CD4-positive, alpha-beta T cell treated with Interleukin-12 subunit alpha and Interleukin-12 subunit beta, for 1 hour (primary cell): ENCODE results near the gene STARD4.

ENCODE experiments used
- DNase-seq: peaks from one replicate; pipeline ENCODE4 v3.0.0-alpha.2; 2020

Gene STARD4

DNA sequence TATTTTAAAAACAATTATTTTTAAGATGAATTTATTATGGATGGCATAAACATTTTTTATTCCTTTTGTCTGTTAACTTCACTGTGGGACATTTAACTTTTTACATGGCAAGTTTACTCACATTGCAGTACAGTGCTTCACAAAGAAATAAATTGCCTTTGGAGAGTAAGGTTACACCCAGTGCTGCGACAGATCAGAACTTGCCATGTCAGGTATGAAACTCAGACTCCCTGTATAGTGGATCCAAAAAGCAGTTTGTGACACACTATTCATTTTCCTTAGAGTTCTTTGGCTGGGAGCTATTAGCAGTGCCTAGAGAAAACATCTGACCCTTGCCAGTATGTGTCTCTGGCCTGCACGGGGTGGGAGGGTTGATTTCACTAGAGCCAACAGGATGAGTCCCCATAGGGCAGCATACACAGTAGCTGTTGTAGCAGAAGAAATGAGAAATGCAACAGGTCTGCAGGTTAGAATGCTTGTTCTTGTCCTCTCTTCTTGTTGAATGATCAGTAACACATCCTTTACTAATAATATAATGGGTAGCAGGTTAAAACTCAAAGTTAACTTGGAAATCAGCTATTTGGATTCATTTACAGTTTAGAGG, 42.9 kb downstream of the STARD4 start:
- no peak for DNase-seq

DNA sequence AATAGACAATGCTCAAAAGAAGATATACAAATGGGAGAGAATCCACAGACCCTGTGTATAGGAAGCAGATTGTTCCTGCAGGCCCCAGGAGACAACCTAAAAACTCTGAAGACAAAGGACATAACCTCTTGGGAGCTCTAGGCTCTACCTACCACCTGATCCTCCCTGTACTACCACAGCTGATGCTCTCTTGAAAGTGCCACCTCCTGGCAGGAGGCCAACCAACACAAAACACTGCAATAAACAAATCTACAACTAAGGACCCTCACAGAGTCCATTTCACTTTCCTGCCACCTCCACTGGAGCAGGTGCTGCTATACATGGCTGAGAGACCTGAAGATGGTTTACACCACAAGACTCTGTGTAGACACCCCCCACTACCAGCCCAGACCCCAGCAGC, 49.0 kb downstream of the STARD4 start:
- no peak for DNase-seq

DNA sequence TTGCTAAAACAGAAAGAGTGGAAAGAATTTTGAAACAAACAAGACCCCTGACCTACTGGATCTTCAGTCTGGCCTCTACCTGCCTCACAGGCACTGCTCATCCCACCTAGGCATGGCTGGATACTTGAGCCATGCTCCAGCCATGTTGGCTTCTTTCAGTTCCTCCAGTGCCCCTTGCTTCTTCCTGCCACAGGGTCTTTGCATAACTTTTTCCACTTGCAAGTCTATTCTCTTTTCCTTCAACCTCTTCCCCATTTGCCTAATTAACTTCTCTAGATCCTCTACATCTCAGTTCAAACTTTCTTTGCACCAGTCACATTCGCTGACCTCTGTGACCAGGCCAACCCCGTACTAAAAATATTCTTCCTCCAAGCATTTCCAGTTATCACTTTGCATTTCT, 50.4 kb downstream of the STARD4 start:
- no peak for DNase-seq

DNA sequence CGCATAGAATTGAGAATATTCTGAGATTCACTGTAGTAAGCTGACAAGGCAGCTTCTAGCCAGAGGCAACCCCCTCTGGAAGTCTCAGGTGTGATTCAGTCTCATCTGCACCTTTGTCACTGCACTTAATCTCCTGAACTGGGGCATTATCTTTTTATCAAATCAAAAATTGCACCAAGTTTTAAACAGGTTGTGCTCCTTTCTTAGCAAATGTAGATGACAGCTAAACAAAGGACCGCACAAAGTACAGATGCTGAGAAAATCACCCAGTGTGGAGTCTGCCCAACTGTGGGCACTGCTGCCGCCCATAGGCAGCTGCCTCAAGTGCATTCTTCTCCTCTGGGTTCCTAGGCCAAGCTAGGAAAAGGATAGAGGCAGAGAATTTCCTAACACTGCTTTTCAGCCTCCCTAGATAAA, 51.1 kb downstream of the STARD4 start:
- DNase-seq, result no peak

DNA sequence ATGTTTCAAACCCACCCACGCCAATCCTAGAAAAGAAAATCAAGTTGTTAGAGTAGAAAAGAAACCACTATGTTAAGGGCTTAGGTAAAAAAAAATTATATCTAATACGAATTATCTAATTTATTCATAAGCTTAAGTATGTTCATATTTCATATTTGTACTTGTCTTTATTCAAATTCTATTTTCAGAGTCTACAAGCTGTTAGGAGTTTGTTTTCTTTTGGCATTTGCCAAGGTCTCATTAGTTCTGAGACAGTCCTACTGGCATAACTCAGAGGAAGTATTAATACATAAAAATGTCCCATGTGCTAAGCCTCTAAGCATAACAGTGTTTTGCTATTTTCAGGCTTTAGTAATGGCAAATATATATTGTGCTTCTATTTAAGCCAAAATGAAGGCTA, 57.6 kb downstream of the STARD4 start:
- no peak for DNase-seq

DNA sequence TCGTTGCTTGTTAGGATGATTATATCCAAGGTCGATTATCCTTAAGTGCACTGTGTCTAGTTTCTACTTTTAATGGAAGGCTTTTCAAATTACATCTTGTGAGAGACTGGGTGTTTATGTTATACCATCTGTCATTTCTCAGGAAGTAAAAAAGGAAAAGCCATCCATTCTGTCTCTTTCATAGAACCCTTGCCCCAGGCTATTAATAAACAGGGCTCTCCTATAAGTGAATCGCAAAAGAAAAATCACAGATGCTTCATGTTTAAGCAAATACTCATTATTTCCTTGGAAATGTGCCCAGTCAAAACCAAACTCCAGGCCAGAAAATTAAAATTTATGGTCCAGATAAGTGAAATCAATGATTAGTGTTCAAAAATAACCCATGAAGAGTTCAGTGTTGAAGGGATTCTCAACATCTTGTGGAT, 58.1 kb downstream of the STARD4 start:
- no peak for DNase-seq

DNA sequence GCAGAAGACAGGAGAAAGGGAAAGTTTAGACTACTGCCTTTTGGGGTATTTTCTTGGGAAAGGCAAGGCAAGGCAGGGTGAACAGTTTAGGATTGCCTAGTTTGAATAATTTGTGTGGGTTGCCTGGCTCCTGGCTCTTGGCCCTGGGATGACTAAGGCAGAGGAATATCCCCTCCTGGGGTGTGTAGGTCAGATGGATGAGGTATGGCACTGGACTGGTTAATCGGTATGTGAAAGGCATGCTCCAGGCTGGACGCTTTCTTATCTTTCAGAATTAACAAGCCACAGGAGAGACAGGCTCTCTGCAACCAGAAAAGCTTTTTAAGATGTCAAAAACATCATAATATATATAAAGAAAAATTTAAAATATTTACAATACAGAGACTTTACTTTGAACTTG, 58.6 kb downstream of the STARD4 start:
- DNase-seq, result no peak

DNA sequence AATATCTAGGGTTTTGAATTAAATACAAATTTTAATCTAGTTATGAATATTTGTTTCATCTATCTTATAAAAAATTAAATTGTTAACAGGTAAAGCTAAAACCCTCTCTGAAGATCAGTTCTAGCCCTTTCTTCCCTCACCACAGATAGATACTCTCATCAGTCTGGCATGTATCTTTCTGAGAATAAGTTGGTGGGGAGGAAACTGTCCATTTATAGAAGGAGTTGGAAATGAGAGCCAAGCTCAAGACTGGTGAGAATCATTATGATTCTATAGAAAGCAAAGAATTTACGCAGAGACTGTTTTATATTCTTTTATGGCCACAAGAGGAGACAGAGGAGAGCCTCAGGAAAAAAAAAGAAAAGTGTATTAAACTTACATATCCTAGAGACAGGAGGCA, 59.0 kb downstream of the STARD4 start:
- DNase-seq, result no peak

DNA sequence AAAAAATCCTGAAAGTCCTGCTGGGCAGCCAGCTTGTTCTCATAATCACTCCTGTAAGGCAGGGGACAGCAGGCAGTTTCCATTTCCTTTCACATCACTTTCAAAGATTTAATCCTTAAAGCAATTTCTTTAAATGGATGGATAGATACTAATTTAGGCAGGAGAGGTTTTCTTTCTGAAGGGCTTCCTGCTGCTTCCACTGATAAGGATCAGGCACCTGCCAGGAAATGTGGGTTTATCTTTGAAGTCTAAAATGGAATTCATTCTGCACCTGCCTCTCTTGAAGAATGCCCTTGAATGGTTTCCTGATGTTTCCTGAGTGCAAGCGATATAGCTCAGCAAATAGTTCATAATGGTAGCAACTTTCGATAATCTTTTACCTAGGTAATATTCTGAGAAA, 64.5 kb downstream of the STARD4 start:
- DNase-seq, result no peak

DNA sequence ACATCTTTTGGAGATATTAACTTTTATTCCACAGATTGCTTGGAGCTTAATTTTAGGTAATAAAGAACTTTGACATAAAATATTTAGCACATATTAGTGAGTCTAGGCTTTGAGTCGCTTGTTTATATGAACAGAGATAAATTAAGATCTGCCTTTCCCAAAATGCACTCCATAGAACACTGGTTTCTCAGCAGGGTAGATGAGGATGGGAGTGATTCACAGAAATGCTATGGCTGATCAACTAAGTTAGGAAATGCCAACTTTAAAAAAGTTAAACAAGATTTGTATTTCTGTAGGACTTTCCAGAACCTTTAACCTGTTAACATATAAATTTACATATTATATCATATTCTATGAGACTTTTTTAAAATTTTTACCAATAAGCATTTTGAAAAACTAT, 65.2 kb downstream of the STARD4 start:
- no peak for DNase-seq
